Measurements from ENCODE around the gene HPX.

The HPX gene

DNA sequence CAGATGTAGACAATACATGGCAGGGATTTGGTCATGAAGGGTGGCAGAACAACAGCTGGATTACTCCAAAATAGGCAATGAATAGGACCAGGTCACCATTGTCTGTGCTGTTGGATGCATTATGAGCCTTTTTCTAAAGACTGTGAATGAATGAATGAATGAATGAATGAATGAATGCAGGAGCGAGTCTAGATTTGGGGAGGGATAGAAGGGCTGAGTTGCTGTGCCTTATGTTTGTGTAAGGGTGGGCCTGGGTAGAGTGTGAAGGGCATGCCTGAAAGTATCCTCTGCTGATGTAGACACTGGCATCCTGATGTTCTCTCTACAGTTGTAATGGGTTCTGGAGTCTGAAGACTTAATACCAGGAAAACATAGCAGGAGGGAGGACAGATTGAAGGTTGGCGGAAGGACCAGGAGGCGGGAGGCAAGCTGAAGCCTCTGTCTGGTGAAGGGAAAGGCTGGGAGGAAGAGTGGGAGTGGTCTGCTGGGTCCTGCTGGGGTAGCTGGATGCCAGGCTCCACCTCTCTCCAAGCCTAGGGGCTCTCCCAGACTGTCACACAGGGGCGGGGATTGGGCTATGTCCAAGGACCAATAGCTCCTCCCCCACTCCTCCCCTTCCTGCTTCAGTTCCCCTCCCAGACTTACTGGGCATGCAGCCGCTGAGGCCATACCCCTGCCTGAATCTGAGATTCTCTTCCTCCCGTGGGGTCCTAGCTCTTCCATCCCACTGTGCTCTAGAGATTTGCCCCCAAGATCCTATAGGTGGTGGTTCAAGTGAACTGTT is 28.1 kb upstream of the HPX start:
- DNase-seq (ENCODE audit: low read depth in 3 of 3): peak in 1 of 3 experiments; percentile 12

DNA sequence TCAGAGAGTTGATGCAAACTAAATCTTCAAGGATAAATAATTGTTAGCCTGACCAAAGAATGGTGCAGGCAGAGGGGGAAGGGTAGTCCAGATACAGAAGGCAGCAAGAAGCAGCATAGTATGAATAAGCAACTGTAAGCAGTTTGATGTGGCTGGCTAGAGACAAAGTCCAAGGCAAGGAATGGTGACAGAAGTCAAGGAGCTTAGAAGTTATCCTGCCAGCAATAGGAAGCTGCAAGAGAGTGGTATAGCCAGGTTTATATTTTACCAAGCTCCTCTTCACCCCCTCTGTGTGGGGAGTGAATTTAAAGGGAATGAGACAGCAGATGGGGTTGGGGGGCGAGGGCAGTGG is 18.3 kb upstream of the HPX start:
- no peak for DNase-seq (ENCODE audit: low read depth in 3 of 3)

DNA sequence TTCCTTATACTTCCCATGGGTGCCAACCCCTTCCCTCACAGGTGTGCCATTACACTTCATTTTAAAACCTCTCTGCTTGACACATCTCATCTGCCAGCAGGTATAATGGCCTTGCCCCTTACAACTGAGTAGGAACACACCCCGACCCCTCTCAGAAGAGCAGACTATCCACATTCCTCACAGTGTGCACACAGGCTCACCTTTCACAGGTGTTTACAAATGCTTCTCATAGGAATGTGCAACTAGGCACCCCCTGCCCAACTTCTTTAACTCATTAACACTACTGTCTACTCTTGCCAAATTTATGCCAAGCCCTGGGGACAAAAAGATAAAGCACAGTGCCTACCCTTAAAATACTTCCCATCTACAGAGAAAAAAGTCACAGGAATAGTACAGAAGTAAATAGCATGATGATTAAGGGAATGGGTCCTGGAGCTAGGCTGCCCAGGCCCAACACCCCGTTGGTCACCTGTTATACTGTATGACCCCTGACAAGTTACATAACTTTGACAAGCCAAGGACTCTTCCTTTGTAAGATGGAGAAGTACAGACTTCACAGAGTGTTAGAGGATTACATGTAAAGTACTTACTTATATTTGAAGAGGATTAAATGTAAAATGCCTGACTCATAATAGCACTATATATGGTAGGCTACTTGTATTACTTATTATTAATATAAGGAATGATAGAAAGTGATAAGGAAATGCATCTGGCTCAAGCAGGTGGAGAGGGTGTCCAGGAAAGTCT is 17.7 kb upstream of the HPX start:
- DNase-seq (ENCODE audit: low read depth in 3 of 3): no peak

DNA sequence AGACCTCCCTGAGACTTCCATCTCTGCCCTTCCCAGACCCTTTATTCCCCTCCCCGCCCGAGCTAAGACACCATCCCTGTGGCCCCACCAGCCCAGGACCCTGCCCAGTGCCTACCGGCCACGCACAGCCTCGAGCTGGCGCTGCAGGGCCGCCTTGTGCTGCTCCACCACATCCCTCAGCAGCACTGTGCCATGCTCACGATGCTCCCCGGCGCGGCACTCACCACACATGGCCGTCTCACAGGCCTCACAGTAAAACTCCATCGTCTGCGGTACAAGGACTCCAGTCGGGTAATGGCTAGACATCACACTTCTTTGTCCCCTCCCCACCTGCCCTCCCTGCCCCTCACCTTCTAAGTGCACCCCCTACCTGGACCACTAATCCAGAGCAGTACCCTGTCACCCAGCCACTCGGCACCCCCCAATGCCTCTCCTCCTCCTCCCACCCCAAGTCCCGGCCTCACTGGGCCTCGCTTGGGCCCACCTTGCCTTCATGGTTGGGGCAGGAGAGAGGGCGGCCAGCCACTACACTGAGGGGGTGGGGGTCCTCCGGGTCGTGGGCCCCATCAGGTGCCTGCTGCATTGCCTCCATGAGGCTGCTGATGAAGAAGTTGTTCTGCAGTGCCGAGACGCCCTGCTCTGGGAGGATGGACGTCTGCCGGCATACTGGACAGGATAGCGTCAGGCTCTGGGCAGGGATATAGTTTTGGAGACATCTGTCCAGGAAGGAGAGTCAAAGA is 17.0 kb upstream of the HPX start:
- DNase-seq (ENCODE audit: low read depth in 3 of 3): no peak

DNA sequence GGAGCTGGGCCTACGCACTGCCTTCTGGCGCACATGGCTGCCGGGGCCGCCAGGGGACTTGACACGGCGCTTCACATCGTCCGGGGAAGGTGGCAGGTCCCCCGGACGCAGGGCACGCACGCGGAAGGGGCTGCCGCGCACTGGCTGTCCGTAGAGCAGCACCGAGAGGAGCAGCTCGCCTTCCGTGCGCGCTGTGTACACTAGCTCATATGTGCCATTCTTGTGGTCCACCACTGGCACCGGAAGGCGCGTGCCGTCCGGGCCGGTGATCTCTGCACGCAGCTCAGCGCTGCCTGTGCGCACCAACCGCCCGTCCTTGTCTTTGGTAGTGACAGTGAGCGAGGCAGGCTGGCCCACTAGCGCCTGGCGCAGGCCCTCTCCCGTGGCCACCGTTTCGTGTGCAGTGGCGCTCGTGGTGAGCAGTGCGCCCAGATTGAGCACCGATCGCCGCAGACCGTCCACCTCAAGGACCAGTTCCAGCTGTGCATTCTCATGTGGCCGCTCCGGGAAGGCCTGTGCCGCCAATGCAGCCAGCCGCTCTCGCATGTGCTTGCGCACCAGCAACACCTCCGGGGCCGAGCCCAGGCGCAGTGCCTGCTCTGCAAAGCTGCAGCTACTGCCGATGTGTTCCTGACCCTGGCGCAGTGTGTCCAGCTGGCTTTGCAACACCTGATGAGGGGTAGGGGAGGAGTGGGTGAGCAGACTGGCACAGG is 15.7 kb upstream of the HPX start:
- no peak for DNase-seq (ENCODE audit: low read depth in 3 of 3)

DNA sequence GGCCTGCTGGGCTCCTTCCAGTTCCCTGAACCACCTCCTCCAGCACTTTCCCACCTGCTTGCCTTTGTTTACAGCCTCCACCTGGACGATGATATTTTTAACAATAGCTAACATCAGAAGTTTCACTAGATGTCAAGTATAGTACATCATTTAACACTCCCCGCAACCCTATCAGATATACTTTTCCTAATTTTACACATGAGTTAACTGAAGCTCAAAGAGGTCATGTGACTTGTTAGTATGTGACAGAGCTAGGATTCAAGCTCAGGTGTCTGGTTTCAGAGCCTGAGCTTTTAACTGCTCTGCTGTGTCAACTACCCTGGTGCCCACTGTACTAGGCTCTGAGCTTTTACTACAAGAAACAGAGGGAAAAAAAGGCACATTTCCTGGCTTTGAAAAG is 14.3 kb upstream of the HPX start:
- DNase-seq (ENCODE audit: low read depth in 3 of 3): no peak

DNA sequence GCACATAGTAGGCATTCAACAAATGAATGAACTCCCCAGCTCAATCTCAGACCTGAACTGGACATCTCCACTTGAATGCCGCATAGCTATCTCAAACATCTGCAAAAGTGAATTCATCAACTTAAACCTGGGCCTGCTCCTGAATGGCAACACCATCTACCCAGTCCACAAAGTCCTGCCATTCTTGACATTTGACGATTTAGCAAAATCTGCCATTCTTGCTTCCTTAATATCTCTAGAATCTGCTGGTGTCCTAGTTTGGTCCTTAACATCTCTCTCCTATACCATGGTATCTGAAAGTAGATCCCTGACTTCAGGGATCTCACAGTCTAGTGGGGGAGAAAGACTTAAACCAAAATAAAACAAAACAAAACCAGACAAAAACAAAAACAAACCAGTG is 12.4 kb upstream of the HPX start:
- DNase-seq (ENCODE audit: low read depth in 3 of 3): no peak

DNA sequence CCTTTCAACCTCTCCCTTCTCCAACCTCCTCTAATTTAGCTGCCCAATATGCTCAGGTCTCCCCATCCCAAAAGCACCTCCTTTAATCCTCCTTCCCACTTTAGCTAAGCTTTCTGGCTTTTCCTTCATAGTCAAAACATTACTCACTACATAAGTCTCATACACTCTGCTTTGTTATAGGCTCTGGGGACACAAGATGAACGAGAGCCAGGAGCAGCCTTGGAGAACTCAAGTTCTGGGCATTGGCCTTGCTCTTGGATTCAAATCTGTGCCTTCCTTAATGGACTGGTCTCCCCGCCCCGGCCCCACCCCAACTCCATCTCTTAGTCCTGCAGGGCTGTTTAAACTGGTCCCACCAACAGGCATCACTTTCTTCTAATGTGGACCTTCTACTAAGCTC is 11.4 kb upstream of the HPX start:
- no peak for DNase-seq (ENCODE audit: low read depth in 3 of 3)

DNA sequence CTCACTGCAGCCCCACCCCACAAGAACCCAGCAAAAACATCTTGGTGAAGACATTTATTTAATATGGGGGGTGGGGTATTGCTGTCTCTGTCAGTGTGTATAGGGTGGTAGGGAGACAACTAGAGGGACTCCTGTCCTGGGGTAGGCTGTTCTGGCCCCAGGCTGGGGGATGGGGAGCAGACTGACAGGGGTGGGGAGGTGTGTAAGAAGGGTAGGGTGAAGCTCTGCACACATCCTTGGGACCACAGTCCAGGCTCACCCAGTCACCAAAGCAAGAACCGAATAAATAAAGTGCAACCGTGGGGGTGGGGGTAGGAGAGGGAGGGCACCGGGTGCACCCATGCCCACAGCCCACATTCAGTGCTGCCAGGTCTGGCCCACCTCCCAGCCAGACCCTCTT is 7.8 kb upstream of the HPX start:
- no peak for DNase-seq (ENCODE audit: low read depth in 3 of 3)

DNA sequence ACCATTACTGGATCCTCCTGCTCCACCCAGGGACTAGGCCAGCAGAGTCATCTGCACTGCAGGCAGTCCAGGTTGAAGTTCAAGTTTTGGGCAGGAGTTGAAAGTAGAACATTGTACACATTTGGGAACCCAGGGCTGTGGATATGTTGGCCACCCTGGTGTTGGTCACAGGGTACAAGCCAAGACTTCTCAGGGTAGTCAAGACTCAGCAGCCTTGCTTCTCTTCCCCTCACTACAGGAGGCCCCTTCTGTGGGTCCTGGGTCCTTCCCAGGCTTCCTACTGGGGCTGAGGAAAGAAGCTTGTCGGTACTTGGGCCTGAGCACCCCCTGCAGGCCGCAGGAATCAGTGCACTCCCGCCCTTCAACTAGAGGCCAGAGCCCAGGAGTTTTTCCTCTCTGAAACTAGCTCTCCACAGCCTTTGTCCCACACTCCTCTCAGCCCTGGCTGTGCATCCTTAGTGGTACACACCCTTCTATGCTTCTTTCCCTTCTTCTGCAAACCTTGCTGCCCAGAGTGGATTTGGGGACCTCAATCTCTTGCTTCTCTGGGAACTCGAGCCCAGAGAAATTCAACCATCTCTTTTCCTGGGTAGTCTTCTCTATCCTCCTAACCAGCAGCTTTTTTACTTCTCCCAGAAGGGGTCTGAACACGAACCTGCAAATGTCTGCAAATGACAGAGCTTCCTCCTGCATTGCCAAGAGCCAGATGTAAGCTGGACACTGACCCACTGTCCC is 2.6 kb upstream of the HPX start:
- peak in 2 of 3 experiments; percentile 19 to 49 for DNase-seq (ENCODE audit: low read depth in 3 of 3)

DNA sequence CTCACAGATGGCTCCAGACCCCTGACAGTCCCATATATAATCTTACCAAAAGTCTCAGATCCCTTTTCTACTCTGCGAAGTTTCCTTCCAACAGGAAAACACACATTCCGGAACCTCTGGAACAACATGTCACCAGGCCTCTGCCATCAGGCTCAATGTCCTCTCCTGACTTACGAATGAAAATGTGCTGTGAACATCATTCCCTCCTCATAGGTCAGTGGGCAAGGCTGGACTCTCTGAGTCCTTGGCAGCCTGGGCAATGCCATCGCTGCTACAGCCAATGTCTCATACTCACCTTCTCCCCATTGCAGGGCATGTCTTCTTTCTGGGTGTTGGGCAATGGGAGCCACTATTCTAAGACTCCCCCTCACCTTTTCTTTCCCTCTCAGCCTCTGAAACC is 1.7 kb upstream of the HPX start:
- DNase-seq (ENCODE audit: low read depth in 3 of 3): no peak

DNA sequence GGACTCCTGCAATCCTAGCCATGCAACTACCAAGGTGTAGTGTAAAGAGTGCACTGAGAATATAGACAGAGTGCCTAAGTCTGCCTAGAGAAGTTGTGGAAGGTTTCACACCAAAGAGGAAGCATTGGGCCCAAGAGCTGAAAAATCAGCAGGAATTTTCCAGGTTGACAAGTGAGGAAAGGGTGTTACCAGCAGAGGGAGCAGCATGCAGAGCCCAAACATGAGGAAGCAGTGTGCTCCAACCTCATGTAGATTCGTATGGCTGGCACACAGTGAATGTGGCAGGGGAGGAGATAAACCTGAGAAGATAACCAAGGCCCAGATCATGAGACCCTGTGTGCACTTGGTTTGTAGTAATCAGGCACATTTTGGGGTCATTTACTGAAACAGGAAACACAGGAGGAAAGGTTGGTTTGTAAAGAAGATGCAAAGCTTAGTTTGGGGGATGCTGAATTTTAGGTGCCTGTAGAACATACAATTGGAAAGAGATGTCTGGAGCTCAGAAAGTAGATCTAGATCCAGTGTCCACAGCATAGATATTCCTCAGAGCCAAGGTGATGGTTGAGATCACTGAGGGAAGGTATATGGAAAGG is 1.7 kb downstream of the HPX start:
- DNase-seq (ENCODE audit: low read depth in 3 of 3): peak in 1 of 3 experiments; percentile 20

DNA sequence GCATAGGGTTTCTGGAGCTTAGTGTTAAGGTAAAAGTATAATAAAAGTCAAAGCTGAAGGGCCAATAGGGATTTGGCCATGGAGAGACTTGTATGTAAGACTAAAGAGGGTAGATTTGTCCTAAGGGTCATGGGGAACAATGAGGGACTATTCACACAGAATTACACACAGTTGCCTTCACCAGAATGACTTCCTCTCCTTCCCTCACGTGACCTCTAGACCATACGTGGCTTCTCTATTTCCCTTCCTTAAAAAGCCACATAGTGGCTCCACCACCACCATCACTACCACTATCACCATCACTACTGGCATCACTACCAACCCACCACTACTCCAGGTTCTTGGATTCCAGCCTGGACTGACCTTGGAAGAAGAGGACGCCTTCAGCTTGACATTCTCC is 2.8 kb downstream of the HPX start:
- no peak for DNase-seq (ENCODE audit: low read depth in 3 of 3)

DNA sequence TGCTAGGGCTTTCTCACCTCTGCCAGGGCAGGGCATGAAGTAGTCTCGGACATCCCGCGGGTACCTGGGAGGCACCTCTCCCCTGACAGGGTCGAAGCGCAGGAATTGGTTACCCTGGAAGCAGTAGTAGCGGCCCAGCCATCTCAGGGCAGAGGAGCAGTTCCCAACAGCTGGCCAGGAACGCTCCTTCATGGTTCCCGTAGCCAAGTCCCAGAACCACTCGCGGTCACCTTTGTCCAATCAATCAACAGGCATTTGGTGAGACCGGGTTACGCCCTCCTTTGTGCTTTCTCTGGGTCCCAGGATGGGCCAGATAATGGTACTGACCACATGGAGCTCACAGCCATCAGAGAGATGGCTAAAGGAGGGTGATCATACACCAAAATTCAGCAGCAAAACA is 3.4 kb downstream of the HPX start:
- DNase-seq (ENCODE audit: low read depth in 3 of 3): no peak

DNA sequence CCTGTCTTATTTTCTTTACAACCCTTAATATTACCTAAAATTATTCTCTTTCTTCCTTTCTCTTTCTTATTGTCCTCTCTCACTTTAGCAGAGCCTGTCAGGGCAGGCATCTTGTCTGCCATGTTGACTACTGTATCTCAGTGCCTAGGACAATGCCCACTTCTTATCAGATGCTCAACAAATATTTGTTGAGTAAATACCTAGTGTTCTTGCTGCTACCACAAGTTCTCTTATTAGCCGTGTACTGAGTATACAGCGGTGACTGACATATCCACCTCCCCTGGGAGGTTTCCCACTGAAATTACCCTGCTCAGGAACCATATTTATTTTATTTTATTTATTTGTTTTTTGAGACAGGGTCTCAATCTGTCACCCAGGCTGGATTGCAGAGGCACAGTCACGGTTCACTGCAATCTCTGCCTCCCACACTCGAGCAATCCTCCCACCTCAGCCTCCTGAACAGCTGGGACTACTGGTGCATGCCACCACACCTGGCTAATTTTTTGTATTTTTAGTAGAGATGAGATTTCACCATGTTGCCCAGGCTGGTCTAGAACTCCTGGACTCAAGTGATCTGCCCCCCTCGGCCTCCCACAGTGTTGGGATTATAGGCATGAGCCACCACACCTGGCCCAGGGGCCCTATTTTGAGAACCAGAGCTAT is 6.7 kb downstream of the HPX start:
- no peak for DNase-seq (ENCODE audit: low read depth in 3 of 3)

DNA sequence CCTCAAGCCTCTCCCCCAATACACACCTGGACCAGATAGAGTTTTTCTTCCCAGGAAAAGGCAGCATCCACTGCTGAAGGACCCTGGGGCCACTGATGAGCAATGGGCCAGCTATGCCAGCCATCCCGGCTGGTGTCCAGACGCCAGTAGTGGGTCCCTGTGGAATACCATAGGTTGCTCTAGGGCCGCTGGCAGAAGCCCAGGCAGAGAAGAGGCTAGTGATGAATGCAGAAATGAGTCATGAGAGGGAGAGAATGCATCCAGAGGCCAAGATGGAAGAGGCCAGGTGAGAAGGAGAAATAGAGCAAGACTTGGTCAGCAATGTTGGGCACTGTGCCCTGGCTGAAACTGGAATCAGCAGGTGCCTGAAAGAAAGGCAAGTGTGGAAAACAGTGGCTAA is 8.9 kb downstream of the HPX start:
- DNase-seq (ENCODE audit: low read depth in 3 of 3): no peak

DNA sequence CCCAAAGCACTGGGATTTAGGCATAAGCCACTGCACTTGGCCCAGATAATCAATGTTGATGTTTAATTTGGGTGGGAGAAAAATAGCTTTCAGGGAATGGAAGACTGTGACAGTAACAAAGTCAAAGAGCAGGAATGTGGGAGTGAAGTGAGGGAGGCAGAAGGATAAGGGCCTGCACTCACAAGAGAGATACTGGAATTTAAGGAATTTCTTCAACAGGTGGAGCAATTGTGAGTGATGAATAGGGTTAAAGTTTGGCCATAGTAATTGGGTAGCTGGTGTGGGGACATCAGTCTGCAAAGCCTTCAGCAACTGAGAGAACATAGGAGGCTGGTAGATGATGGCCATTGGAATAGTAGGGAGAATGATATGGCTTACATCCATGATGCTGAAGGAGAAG is 13.3 kb downstream of the HPX start:
- no peak for DNase-seq (ENCODE audit: low read depth in 3 of 3)

DNA sequence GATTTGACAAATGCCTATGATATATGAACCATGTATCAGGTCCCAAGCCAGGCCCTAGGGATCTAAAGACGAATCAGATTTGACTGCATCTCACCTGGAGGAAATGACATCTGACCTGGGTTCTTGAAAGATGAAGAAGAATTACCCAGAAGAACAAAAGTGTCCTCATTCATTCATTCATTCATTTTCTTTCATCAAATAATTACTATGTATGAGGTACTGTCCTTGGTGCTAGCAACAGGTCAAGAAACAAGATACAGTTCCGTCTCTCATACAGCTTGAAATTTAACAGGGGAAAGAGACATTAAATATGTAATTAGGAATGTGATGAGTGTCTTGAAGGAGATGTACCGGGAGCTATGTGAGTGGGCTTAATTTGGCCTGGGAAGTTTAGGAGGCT is 20.1 kb downstream of the HPX start:
- no peak for DNase-seq (ENCODE audit: low read depth in 3 of 3)

DNA sequence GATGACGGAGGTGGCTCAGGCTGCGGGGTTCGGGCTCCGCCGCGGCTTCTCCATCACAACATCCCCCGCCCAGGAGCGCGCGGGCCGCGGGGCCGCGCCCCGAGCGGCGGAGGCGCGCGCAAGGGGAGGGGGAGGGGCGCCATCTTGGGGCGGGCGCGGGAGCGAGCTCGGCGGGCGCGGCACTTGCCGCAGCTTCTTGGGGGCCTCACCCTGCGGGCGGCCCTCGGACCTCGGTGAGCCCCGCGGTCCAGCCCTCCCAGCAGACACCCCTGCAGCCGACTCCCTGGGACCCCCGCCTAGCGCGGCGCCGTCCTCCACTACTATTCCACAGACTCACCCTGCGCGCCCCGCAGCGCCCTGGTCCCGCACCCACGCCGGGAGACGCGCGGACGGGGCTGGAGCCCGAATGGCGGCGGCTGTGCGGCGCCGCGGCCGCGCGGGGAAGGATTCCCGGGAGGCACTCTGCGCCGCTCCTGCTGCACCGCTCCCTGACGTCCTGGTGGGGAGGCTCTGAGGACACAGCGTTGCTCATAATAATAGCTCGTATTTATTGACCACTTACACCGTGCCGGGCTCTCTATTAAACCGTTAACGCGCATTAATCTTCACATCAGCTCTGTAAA is 21.7 kb downstream of the HPX start, which contains the start of gene APBB1:
APBB1 (minus strand) TSS at position 86 of the 623 bp plus-strand sequence. CDS start 7,747 bp downstream, outside the sequence.
- DNase-seq (ENCODE audit: low read depth in 3 of 3): peak; percentile 33 to 69 (median 55)

DNA sequence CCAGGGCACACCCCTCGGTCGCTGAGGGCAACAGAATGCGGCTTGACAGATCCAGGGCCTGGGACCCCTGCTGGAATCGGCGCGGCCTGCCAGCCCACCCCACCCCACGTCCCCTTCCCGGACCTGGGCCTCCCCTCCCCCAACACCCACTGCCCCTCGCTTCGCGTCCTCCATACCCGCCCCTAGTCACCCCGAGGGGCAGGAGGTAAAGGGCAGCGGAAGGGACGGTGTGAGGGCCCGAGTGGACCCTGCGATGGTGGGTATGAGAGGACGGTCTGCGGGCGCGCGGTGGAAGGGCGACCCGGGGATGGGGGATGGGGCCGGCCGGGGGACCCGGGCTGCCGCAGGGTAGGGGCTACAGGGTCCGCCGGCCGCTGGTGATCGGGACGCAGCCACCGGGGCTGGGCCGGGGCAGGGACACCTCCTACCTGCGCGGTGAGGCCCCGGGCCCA is 22.2 kb downstream of the HPX start:
- no peak for DNase-seq (ENCODE audit: low read depth in 3 of 3)

Measured in stimulated activated CD4-positive, alpha-beta T cell treated with anti-CD3 and anti-CD28 coated beads, TNF-alpha, amount 100 ng/mL, for 24 hours (primary cell).